GM20431 (cell line): Measurements from ENCODE around the gene COL15A1.

Experiments
- in situ Hi-C: fragments of 300-500 bp; cut with MseI, MboI; formaldehyde crosslinking; loops from one replicate; pipeline ENCODE4 v1.15.0; 2020; ENCODE audit warnings: low sequenced_read_pairs; ENCODE audit not compliant: unreplicated experiment

Gene COL15A1

GRCh38 chr9:99025616-99026270 is 82.0 kb downstream of the COL15A1 start:
- in situ Hi-C loops, result no loop called here

GRCh38 chr9:99026271-99026955 is 82.7 kb downstream of the COL15A1 start:
- in situ Hi-C loops, result no loop called here

GRCh38 chr9:99026956-99027298 is 83.2 kb downstream of the COL15A1 start:
- in situ Hi-C loops, result no loop called here

- in situ Hi-C loops, result no loop called here
Measured at GRCh38 chr9:99027443-99027842, 83.7 kb downstream of the COL15A1 start.

GRCh38 chr9:99029083-99029645 is 85.5 kb downstream of the COL15A1 start:
- in situ Hi-C loops, result no loop called here

GRCh38 chr9:99030092-99030511 is 86.4 kb downstream of the COL15A1 start:
- in situ Hi-C loops, result no loop called here

GRCh38 chr9:99030610-99031109 is 87.0 kb downstream of the COL15A1 start:
- in situ Hi-C loops, result no loop called here

- in situ Hi-C loops, result no loop called here
Measured at GRCh38 chr9:99031319-99031718, 87.6 kb downstream of the COL15A1 start.

- in situ Hi-C loops, result no loop called here
Measured at GRCh38 chr9:99031994-99032393, 88.3 kb downstream of the COL15A1 start.

GRCh38 chr9:99034149-99034548 is 90.4 kb downstream of the COL15A1 start:
- in situ Hi-C loops, result no loop called here

GRCh38 chr9:99035313-99035712 is 91.6 kb downstream of the COL15A1 start:
- in situ Hi-C loops, result no loop called here

- in situ Hi-C loops, result no loop called here
Measured at GRCh38 chr9:99037769-99038483, 94.2 kb downstream of the COL15A1 start.

GRCh38 chr9:99038484-99038820 is 94.7 kb downstream of the COL15A1 start:
- in situ Hi-C loops, result no loop called here

- in situ Hi-C loops, result no loop called here
Measured at GRCh38 chr9:99039505-99040182, 95.9 kb downstream of the COL15A1 start.

- in situ Hi-C loops, result no loop called here
Measured at GRCh38 chr9:99040251-99040900, 96.7 kb downstream of the COL15A1 start.

- in situ Hi-C loops, result no loop called here
Measured at GRCh38 chr9:99040911-99041582, 97.3 kb downstream of the COL15A1 start.

GRCh38 chr9:99041618-99042017 is 97.9 kb downstream of the COL15A1 start:
- in situ Hi-C loops, result no loop called here

- in situ Hi-C loops, result no loop called here
Measured at GRCh38 chr9:99042620-99043019, 98.9 kb downstream of the COL15A1 start.

GRCh38 chr9:99044827-99045226 is 101.1 kb downstream of the COL15A1 start:
- in situ Hi-C loops, result no loop called here
